Hepatocyte (in vitro differentiated cells): Measurements from ENCODE around the gene HPGD.

Experiments used
- CTCF ChIP-seq: fragments of 200-600 bp; sonication (generic); IDR thresholded peaks from 2 replicates; pipeline ENCODE4 v1.5.1; 2016; ENCODE audit warnings: antibody characterized with exemption, mild to moderate bottlenecking; ENCODE audit not compliant: poor library complexity
- EZH2 ChIP-seq: fragments of 200-600 bp; sonication (generic); IDR thresholded peaks from 2 replicates; pipeline ENCODE4 v1.6.1; 2016; ENCODE audit warnings: antibody characterized with exemption, mild to moderate bottlenecking, borderline replicate concordance
- EZH2phosphoT487 ChIP-seq: fragments of 200-600 bp; sonication (generic); IDR thresholded peaks from one replicate; pipeline ENCODE4 v1.6.1; 2018; ENCODE audit warnings: antibody characterized with exemption, mild to moderate bottlenecking, low read depth, moderate library complexity; ENCODE audit not compliant: unreplicated experiment, severe bottlenecking

- no peak for TF ChIP-seq CTCF
- TF ChIP-seq EZH2, result no peak
- TF ChIP-seq EZH2phosphoT487, result no peak
These were observed 77.9 kb downstream of the HPGD start for GRCh38 chr4:174444390-174444789.
